ENCODE measurements around the gene MAP3K4.

GRCh38 chr6:161037873-161038228 lies 46.3 kb downstream of the MAP3K4 start:
- TF ChIP-seq CTCF (IDR thresholded peaks at IDR 0.05) (no peak), POLR2A (IDR thresholded peaks at IDR 0.05) (no peak)
